Fibroblast of skin of right quadriceps (primary cell): Measurements from ENCODE around the gene ATP2A1.
A peak's percentile ranks its signal among the peaks of the same experiment; 100 is the strongest.
"Not testable (repeated sequence)": the region's sequence is repeated elsewhere in the genome, so short reads cannot be mapped to it uniquely, and the experiment has no call there.

Source experiments
- DNase-seq: peaks from one replicate; pipeline ENCODE4 v3.0.0-alpha.2; 2013

Gene ATP2A1

DNA sequence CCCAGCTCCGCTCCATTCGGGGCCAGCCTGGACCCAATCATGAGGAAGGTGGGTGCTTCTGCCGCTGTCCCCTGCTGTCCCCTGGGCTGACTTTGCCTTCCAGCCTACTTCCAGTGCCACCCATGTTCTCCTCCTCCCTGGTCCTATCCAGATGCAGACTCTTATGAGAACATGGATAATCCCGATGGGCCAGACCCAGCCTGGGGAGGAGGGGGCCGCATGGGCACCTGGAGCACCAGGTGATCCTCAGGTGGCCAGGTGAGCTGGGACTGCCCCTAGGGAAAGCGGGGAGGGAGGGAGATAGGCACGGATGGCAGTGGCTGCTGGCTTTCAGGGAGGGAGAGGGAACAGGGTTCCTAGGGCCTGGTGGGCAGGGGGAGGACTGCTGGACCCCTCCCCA is 60.4 kb downstream of the ATP2A1 start:
- DNase-seq, result no peak

GRCh38 chr16:28939825-28940224 is 61.5 kb downstream of the ATP2A1 start:
- DNase-seq, result not testable (repeated sequence)

- no peak for DNase-seq
These were observed 65.0 kb downstream of the ATP2A1 start for GRCh38 chr16:28943281-28943680.

DNA sequence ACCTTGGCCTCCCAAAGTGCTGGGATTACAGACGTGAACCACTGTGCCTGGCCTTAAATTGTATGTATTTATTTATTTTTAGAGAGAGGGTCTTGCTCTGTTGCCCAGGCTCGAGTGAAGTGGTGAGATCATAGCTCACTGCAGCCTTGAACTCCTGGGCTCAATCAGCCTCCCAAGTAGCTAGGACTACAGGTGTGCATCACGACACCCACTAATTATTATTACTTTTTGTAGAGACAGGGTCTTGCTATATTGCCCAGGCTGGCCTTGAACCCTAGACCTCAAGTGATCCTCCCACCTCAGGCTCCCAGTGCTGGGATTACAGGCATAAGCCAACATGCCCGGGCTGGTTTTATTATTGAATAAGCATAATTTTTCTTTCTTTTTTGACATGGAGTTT is 68.4 kb downstream of the ATP2A1 start:
- no peak for DNase-seq

DNA sequence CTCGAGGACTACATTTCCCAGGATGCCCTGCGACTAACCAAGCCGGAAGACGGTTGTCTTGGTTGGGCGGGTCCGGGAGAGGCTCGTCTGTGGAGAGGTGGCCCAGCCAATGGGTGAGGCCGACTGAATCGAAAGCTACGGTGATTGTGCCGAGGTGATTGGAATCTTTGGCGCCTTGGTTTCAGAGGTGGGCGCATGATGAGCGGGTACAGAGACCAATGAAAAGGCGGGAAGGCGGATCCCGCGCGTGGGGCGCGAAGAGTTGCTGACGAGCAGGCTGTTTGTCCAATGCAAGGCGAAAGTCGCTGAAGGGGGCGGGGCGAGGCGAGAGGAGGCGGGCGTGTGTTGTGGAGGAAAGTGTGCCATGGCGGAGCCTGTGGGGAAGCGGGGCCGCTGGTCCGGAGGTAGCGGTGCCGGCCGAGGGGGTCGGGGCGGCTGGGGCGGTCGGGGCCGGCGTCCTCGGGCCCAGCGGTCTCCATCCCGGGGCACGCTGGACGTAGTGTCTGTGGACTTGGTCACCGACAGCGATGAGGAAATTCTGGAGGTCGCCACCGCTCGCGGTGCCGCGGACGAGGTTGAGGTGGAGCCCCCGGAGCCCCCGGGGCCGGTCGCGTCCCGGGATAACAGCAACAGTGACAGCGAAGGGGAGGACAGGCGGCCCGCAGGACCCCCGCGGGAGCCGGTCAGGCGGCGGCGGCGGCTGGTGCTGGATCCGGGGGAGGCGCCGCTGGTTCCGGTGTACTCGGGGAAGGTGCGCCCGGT is 72.5 kb downstream of the ATP2A1 start, which contains the start of gene NFATC2IP:
Gene NFATC2IP (plus strand): TSS at position 290 of the 762 bp plus-strand sequence. CDS start 75 bp downstream, at position 365.
- DNase-seq, result peak; percentile 100

GRCh38 chr16:28951410-28951943 is 73.2 kb downstream of the ATP2A1 start:
- no peak for DNase-seq
